Caco-2 (cell line): ENCODE data around the gene ZNF783. TPM values are rescaled to one million over a fixed set of nuclear protein-coding genes. Genes with fewer than 3 reads are reported as not detected.

ENCODE experiments used
- BruUV-seq: library from RNA; stranded (reverse); fragments of 400-500 nt; replicated peaks from 2 replicates; lab custom pipeline; 2021; lab: Mats Ljungman, UMichigan
- CTCF ChIA-PET: fragments of 300-600 bp; sonication (Branson Sonifier 250); formaldehyde crosslinking; loops from one replicate; lab custom pipeline; 2022; ENCODE audit warnings: antibody characterized with exemption; lab: Charles Lee
- POLR2A ChIA-PET: fragments of 300-600 bp; sonication (Branson Sonifier 250); formaldehyde crosslinking; loops from one replicate; lab custom pipeline; 2022; ENCODE audit warnings: antibody characterized with exemption; lab: Charles Lee
- DNase-seq, 2 experiments: peaks; one replicate each; pipeline versions ENCODE4 v3.0.0 to v3.0.0-alpha.2; 2020 to 2022
- H3K27me3 ChIP-seq: replicated peaks from 2 replicates; pipeline ENCODE4 v1.6.0; 2011; ENCODE audit warnings: low read length; ENCODE audit not compliant: control insufficient read depth, insufficient read depth
- H3K36me3 ChIP-seq: 2 replicates; pipeline ENCODE4 v1.5.1; 2011; ENCODE audit warnings: low read length; ENCODE audit not compliant: control insufficient read depth, insufficient read depth
- H3K4me1 ChIP-seq: fragments of 250-450 bp; sonication (Bioruptor Pico); 2 replicates; pipeline ENCODE4 v1.5.1; 2020; ENCODE audit warnings: mild to moderate bottlenecking
- H3K4me3 ChIP-seq: 2 replicates; pipeline ENCODE4 v1.5.1; 2011; ENCODE audit warnings: low read depth, mild to moderate bottlenecking, control low read depth, low read length
- H3K9me3 ChIP-seq: fragments of 250-450 bp; sonication (Bioruptor Pico); 2 replicates; pipeline ENCODE4 v1.5.1; 2020; ENCODE audit warnings: mild to moderate bottlenecking, moderate library complexity
- H3K27ac Mint-ChIP-seq: one replicate; pipeline ENCODE4 v1.8.0; 2022; ENCODE audit warnings: mixed read lengths; ENCODE audit not compliant: unreplicated experiment
- H3K27me3 Mint-ChIP-seq: one replicate; pipeline ENCODE4 v1.8.0; 2022; ENCODE audit warnings: mixed read lengths; ENCODE audit not compliant: insufficient read depth, unreplicated experiment
- H3K36me3 Mint-ChIP-seq: one replicate; pipeline ENCODE4 v1.8.0; 2022; ENCODE audit warnings: mild to moderate bottlenecking, mixed read lengths; ENCODE audit not compliant: insufficient read depth, unreplicated experiment
- H3K4me1 Mint-ChIP-seq: one replicate; pipeline ENCODE4 v1.8.0; 2022; ENCODE audit warnings: low read depth, mixed read lengths; ENCODE audit not compliant: unreplicated experiment
- H3K4me3 Mint-ChIP-seq: one replicate; pipeline ENCODE4 v1.8.0; 2022; ENCODE audit warnings: mild to moderate bottlenecking, moderate library complexity, mixed read lengths; ENCODE audit not compliant: unreplicated experiment
- H3K9me3 Mint-ChIP-seq: one replicate; pipeline ENCODE4 v1.8.0; 2022; ENCODE audit warnings: mixed read lengths; ENCODE audit not compliant: unreplicated experiment
- CTCF ChIP-seq, 2 experiments: fragments of 200-600 bp in 1 of 2; IDR thresholded peaks; 1 replicate in 1 of 2; 2 replicates in 1 of 2; pipeline versions ENCODE4 v1.5.1 to v1.8.0; 2011 to 2022; ENCODE audit warnings: antibody characterized with exemption in 1 of 2, control low read depth in 1 of 2, inconsistent platforms in 1 of 2, low read depth in 1 of 2, low read length in 1 of 2, mild to moderate bottlenecking in 1 of 2, moderate library complexity in 1 of 2; ENCODE audit not compliant: insufficient read depth in 1 of 2, severe bottlenecking in 1 of 2, unreplicated experiment in 1 of 2
- intact Hi-C: fragments of 100-400 bp; cut with micrococcal nuclease; formaldehyde crosslinking; loops from one replicate; pipeline ENCODE4 v1.10.0; 2022; ENCODE audit not compliant: unreplicated experiment
- total RNA-seq: library from RNA; stranded (reverse); gene quantifications from 2 replicates; pipeline ENCODE4 v1.2.3, GENCODE V29; 2022

The ZNF783 gene
- total RNA-seq, 1 experiment from 2014 or later = 27.3 TPM

GRCh38 chr7:149317496-149317895, 55.5 kb downstream of the ZNF783 start:
- no TSS peak for BruUV-seq
- Mint-ChIP-seq H3K4me1 (no peaks in the 10 kb centered on the region), H3K27me3 (peaks cover 5% of the 10 kb centered on the region)

GRCh38 chr7:149317986-149318672, 56.1 kb downstream of the ZNF783 start:
- CTCF ChIA-PET = no interaction called here

More at GRCh38 chr7:149317496-149317895, 55.5 kb downstream of the ZNF783 start:
- CTCF ChIA-PET = no interaction called here
- Histone ChIP-seq H3K9me3 (no peaks in the 10 kb centered on the region), H3K27me3 (no peaks in the 10 kb centered on the region), H3K4me1 (no peaks in the 10 kb centered on the region), H3K4me3 (no peak overlapping the region), H3K36me3 (no peaks in the 10 kb centered on the region)
- Mint-ChIP-seq H3K27ac (no peak overlapping the region), H3K36me3 (no peaks in the 10 kb centered on the region), H3K4me3 (no peak overlapping the region), H3K9me3 (no peaks in the 10 kb centered on the region)
- TF ChIP-seq CTCF (IDR thresholded peaks at IDR 0.05; ENCODE audit: insufficient read depth in 1 of 2, low read depth in 1 of 2, low read length in 1 of 2, severe bottlenecking in 1 of 2, unreplicated experiment in 1 of 2) = no peak
- intact Hi-C loops = no loop called here
- DNase-seq = no peak
- POLR2A ChIA-PET = no interaction called here

GRCh38 chr7:149319376-149319775, 57.4 kb downstream of the ZNF783 start:
- no peak overlapping the region for H3K27ac Mint-ChIP-seq
- Histone ChIP-seq H3K36me3 (no peaks in the 10 kb centered on the region), H3K4me1 (no peaks in the 10 kb centered on the region), H3K27me3 (no peaks in the 10 kb centered on the region), H3K9me3 (0 out of 2 replicates have a peak, but pooled peaks cover 2% of the 10 kb centered on the region), H3K4me3 (no peak overlapping the region)
- intact Hi-C loops = no loop called here
- BruUV-seq = no TSS peak
- ChIA-PET POLR2A (no interaction called here), CTCF (no interaction called here)
- no peak for TF ChIP-seq CTCF (IDR thresholded peaks at IDR 0.05; ENCODE audit: insufficient read depth in 1 of 2, low read depth in 1 of 2, low read length in 1 of 2, severe bottlenecking in 1 of 2, unreplicated experiment in 1 of 2)
- peaks cover 5% of the 10 kb centered on the region for H3K27me3 Mint-ChIP-seq
- no peak overlapping the region for H3K4me3 Mint-ChIP-seq
- DNase-seq = no peak
- no peaks in the 10 kb centered on the region for H3K9me3 Mint-ChIP-seq
- H3K36me3 Mint-ChIP-seq = no peaks in the 10 kb centered on the region
- H3K4me1 Mint-ChIP-seq = no peaks in the 10 kb centered on the region

More at GRCh38 chr7:149317986-149318672, 56.1 kb downstream of the ZNF783 start:
- H3K9me3 ChIP-seq = no peaks in the 10 kb centered on the region
- H3K4me3 ChIP-seq = no peak overlapping the region
- intact Hi-C loops = no loop called here
- Mint-ChIP-seq H3K4me1 (no peaks in the 10 kb centered on the region), H3K9me3 (no peaks in the 10 kb centered on the region), H3K27me3 (peaks cover 5% of the 10 kb centered on the region), H3K36me3 (no peaks in the 10 kb centered on the region), H3K27ac (no peak overlapping the region), H3K4me3 (no peak overlapping the region)
- no peak for TF ChIP-seq CTCF (IDR thresholded peaks at IDR 0.05; ENCODE audit: insufficient read depth in 1 of 2, low read depth in 1 of 2, low read length in 1 of 2, severe bottlenecking in 1 of 2, unreplicated experiment in 1 of 2)
- POLR2A ChIA-PET = no interaction called here
- H3K36me3 ChIP-seq = no peaks in the 10 kb centered on the region
- BruUV-seq = no TSS peak
- H3K27me3 ChIP-seq = no peaks in the 10 kb centered on the region
- H3K4me1 ChIP-seq = no peaks in the 10 kb centered on the region
- no peak for DNase-seq
